ENCODE data around the gene MRPS15.
A peak's percentile ranks its signal among the peaks of the same experiment; 100 is the strongest.
"Not testable (repeated sequence)": the region's sequence is repeated elsewhere in the genome, so short reads cannot be mapped to it uniquely, and the experiment has no call there.

Gene MRPS15

DNA sequence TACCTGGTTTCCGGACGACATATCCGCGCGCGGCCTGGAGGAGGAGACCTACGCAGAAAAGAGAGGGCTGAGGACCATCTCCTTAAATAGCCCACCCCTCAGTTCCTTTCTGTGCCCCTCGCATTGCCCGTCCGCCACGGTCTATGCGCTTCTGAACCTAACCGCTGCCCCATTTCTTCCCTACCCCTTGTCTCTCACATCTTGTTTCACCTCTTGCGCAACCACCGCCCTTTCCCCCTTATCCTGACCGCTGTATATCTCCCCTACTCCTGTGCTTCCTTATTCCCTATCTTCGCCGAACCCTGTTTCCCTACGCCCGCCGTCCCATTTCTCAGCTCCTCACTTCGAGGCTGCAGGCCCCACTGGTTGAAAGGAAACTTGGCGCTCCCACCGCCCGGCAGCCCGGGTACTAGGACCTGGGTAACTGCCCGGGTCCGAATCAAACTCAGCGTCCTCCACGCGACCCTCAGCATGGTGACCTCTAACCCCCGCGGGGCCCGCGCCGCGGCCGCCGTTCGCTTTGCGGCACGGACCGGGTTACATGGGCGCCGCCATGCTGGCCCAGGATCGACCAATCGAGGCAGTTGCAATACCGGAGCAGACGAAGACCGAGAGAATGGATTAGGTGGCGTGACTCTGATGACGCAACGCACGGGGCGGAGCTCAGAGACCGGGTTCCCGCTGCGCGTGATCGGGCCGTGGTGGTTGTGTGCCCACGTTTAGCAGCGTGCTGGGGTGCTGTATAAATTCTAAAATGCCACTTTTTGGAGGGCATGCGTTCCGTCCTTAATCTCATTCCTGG is at the start of gene MRPS15:
Gene MRPS15, minus strand, starts transcription at position 582 of the 802 bp plus-strand sequence. Its CDS starts 109 bp downstream, at position 473.
- peak within 1 kb of the TSS; percentile 96 for H3K4me3 ChIP-seq (ENCODE audit: low read depth, low read length)
- DNase-seq (ENCODE audit: low read depth): peak; percentile 81

DNA sequence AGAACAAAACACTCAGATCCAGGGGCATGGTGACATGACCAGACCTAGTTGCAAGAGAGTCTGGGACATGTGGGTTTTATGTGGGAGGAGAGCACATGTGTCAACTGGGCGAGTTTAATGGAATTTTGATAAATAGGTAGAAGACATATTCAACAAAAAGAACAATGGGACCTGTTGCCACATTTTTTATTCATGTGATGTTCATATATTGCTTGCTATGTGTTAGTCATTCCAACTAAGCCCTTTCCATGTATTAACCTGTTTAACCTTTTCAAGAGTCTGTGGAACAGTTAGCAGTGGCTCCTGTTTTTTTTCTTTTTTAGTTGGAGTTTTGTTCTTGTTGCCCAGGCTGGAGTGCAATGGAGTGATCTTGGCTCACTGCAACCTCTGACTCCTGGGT is 48.7 kb upstream of the MRPS15 start:
- H3K4me3 ChIP-seq (ENCODE audit: low read depth, low read length): no peak overlapping the region
- DNase-seq (ENCODE audit: low read depth): no peak

DNA sequence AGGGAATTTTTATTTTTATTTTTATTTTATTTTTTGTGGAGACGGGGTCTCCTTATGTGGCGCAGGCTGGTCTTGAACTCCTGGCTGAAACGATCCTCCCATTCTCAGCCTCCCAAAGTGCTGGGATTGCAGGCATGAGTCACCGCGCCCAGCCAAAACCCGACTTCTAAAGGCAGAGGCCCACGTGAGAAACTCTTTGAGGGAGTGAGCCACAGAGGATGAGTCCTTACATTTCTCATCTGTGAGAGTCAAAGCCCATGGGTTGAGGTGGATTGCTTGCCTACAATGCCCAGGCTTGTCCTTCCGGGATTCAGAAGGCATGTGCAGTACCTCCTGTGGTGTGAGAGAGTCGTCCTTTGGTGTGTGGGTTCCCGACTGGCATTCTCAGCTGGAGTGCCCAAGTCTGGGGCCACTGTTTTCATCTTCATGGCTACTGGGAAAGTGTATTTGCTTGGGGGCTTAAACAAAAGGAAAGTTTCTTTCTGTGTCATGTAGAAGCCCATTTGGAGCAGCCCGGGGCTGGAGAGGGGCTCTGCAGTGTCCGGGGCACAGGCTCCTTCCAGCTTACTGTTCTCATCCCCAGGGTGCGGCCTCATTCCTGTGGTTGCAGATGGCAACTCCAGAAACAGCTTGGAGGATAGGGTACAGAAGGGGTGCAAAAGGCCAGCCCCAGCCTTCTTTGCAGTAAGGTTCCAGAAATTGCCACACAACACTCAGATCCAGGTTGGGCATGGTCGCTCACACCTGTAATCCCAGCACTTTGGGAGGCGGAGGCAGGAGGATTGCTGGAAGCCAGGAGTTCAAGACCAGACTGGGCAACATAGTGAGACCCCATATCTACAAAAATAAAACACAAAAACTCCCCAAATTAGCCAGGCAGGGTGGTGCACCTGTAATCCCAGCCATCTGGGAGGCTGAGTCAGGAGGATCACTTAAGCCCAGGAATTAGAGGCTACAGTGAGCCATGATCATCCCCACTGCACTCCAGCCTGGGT is 47.9 kb upstream of the MRPS15 start:
- DNase-seq (ENCODE audit: low read depth): no peak

DNA sequence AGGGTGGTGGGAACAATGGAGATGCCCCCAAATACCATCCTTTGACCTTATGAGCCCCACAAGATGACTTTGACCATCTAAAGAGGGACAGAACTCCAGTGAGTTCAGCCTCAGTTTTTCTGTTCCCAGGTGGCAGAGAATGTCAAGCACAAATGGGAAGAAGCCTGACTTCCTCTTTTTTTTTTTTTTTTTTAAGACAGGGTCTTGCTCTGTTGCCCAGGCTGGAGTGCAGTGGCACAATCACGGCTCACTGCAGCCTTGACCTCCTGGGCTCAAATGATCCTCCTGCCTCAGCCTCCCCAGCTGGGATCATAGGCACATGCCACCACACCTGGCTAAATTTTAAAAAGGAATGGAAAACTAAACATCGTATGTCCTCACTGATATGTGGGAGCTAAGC is 47.0 kb upstream of the MRPS15 start:
- not testable (repeated sequence) for DNase-seq (ENCODE audit: low read depth); H3K4me3 ChIP-seq (ENCODE audit: low read depth, low read length)

More for the DNA sequence above, 47.9 kb upstream of the MRPS15 start:
- H3K4me3 ChIP-seq (ENCODE audit: low read depth, low read length): no peak overlapping the region

DNA sequence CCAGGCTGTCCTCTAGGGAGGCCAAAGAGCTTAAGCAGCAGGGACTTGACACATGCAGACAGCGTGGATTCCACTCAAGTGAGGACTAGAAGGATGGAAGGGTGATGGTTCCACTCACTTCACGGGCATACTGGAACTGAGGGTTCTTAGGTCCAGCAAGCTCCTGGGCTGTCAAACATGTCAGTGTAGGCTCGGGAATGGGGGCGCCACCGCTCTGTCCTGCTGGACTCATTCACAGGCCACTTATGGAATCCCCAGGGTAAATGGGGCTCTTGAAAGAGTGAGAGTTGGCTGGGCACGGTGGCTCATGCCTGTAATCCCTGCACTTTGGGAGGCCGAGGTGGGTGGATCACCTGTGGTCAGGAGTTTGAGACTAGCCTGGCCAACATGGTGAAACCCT is 46.2 kb upstream of the MRPS15 start:
- no peak overlapping the region for H3K4me3 ChIP-seq (ENCODE audit: low read depth, low read length)

DNA sequence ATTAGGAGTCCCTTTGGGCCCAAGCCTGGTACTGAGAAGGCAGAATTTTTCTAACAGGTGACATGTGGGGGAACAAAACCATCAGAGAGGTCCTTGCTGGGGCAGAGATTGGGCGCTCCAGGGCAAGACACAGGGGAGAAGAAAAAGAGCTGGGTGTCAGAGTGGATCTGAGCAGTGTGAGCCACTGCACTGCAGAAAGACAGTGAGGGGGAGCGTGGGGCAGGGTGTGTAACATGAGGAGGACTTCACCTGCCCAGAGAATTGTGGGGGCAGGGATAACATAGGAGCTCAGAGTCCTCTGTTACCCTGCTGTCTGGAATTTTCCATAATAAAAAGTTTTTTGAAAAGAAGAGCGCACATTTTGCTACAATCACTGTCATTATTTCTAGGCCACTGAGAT is 44.1 kb upstream of the MRPS15 start:
- no peak overlapping the region for H3K4me3 ChIP-seq (ENCODE audit: low read depth, low read length)
- no peak for DNase-seq (ENCODE audit: low read depth)

More for the DNA sequence above, 46.2 kb upstream of the MRPS15 start:
- DNase-seq (ENCODE audit: low read depth): no peak

DNA sequence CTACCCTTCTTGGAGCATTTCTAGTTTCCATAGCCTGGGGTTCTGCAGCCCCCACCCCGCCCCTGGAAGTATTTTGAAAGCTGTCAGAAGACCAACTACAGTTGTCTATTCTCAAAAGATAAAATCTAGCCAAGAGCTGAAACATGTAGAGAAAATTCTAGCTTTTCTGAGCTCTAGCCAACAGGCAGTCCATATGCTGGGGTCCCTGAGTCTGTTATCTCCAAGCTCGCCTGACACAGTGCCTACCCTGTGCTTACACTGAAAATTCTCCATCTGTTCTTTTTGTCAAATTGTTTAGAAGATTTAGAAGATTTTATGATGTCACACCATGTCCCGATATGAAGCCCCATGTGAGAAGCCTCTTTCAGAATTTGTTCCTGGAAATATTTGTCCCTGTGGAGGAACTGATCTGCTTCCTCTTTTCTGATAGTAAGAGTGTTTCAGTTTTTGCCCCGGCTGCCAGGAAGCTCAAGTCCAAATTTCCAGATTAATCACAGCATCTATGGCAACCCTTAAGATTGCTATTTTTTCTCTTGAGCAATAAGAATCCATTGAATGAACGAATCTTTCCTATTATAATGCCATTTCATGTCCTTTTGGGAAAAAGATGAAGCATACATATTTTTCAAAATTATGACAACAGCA is 42.2 kb upstream of the MRPS15 start:
- DNase-seq (ENCODE audit: low read depth): no peak
- H3K4me3 ChIP-seq (ENCODE audit: low read depth, low read length): no peak overlapping the region

DNA sequence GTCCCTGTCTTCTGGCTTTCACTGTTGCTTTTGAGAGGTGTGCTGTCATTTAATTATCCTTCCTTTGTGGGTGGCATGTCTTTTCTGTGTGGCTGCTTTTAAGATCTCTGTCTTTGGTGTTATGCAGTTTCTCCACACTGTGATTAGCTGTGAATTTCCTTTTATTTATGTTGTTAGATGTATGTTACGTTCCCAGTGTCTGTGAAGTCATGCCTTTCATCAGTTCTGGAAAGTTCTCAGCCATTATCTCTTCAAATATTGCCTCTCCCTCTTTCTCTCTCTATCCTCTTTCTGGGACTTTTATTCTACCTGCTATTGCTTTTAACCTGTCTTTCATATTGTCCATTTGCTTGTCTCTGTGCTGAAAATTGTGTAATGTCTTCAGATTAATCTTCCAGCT is 39.5 kb upstream of the MRPS15 start:
- no peak overlapping the region for H3K4me3 ChIP-seq (ENCODE audit: low read depth, low read length)
- no peak for DNase-seq (ENCODE audit: low read depth)

DNA sequence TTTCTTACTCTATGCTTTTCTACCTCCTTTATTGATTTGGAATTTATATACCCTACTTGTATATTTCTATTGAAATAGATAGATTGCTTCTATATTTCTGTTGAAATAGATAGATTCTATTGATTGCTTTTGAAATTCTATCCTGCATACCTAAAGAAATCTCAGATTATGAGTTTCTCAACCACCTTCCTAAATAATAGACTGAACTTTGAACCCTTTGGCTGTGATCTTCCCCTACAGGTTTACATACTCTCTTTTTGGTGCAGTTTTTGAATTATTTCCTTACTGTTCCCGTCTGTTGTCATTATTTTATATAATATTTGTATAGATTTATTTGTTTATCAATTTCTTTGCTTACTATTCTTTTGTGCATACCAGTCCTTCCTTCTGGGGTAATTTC is 39.0 kb upstream of the MRPS15 start:
- DNase-seq (ENCODE audit: low read depth): no peak
- no peak overlapping the region for H3K4me3 ChIP-seq (ENCODE audit: low read depth, low read length)

DNA sequence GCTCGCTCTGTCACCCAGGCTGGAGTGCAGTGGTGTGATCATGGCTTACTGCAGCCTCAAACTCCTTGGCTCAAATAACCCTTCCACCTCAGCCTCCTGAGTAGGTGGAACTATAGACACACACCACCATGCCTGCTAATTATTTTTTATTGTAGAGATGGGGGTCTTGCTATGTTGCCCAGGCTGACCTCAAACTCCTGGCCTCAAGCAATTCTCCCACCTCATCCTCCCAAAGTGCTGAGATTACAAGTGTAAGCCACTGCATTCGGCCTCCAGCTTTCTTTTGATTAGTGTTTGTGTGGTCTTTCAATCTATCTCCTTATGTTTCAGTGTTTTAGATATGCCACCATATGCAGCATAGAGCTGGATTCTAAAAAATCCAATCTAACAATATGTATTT is 38.4 kb upstream of the MRPS15 start:
- H3K4me3 ChIP-seq (ENCODE audit: low read depth, low read length): no peak overlapping the region
- no peak for DNase-seq (ENCODE audit: low read depth)

DNA sequence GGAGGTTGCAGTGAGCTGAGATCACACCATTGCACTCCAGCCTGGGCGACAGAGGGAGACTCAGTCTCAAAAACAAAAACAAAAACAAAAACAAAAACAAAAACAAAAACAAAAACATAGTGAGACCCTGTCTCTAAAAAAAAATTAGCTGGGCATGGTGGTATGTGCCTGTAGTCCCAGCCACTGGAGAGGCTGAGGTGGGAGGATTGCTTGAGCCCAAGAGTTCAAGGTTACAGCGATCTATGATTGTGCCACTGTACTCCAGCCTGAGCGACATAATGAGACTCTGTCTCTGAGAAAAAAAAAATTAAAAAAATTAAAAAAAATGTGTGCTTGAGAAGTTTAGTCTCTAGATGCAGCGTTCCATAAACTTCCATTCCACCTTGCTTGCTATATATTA is 37.7 kb upstream of the MRPS15 start:
- DNase-seq (ENCODE audit: low read depth); H3K4me3 ChIP-seq (ENCODE audit: low read depth, low read length): not testable (repeated sequence)

DNA sequence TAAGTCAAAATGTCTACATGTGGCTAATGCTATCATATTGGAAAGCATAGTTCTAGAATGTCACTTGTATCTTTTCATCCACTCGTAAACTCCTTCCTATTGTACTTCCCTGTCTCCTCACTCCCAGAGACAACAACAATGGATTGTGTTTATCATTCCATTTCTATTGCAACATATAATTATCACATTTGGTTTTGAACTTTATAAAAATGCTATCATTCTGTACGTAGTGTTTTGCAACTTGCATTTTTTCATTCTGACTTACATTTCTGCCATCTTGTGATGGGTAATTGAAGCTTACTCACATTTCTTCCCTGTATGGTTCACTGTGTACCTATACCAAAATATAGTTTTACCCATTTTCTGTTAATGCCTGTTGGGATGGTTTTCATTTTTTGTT is 33.0 kb upstream of the MRPS15 start:
- DNase-seq (ENCODE audit: low read depth): no peak
- H3K4me3 ChIP-seq (ENCODE audit: low read depth, low read length): no peak overlapping the region

DNA sequence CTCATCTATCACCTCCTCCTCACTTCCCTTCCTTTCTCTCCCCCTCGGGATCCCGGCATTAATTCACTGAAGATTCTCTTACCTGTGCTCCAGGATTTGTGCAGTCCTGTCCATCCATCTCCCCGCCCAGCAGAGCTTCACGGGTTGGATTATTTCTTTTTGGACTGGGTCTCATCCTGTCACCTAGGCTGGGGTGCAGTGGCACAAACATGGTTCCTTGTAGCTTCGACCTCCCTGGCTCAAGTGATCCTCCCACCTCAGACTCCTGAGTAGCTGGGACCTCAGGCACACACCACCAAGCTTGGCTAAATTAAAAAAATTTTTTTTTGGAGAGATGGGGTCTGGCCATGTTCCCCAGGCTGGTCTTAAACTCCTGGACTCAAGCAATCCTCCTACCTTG is 30.8 kb upstream of the MRPS15 start:
- no peak overlapping the region for H3K4me3 ChIP-seq (ENCODE audit: low read depth, low read length)
- no peak for DNase-seq (ENCODE audit: low read depth)

DNA sequence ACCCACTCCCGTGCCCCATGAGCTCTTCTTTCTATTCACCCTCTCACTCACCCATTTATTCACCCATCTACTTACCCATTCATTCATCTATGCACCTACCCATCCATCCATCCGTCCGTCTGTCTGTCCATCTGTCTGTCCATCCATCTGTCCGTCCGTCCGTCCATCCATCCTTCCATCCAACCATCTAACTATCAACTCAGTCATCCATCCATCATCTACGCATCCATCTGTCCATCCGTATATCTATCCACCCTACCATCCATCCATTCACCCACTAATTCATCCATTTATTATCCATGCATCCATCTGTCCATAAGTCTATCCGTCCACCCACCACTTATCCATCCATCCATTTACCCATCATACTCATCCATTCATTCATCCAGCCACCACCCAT is 29.3 kb upstream of the MRPS15 start:
- no peak for DNase-seq (ENCODE audit: low read depth)
- no peak overlapping the region for H3K4me3 ChIP-seq (ENCODE audit: low read depth, low read length)

DNA sequence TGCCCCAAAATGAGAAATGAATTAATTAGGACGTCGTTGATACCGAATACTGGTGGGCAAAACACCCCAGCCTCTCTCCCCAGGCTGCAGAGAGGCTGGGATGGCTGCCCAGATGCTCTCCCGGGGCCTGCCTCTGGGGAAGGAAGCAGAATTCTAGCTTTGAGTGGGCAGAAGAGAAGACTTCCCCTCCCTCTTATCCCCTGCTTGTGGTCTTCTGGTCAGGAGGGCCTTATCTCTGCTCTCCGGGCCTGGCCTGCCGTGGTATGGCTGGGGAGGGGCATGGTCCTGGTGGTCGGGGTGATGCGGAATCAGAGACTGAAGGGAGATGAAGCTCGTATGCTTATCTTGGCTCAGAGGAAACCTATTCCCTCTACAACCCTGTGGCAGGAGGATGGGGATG is 28.3 kb upstream of the MRPS15 start:
- no peak overlapping the region for H3K4me3 ChIP-seq (ENCODE audit: low read depth, low read length)

DNA sequence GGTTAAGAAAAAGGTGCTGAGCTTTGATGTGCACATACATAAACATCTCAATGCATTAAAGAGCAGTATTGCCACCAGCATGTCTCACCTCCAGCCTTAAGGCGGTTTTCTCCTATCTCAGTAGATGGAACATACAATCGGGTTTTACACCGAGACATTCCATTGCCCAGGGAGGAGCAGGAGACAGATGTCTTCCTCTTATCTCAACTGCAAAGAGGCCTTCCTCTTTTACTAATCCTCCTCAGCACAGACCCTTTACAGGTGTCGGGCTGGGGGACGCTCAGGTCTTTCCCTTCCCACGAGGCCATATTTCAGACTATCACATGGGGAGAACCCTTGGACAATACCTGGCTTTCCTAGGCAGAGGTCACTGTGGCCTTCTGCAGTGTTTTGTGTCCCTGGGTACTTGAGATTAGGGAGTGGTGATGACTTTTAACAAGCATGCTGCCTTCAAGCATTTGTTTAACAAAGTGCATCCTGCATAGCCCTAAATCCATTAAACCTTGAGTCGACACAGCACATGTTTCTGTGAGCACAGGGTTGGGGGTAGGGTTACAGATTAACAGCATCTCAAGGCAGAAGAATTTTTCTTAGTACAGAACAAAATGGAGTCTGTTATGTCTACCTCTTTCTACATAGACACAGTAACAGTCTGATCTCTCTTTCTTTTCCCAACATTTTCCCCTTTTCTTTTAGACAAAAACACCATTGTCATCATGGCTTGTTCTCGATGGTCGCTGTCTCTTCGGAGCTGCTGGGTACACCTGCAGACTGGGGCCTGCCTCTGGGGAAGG is 25.3 kb upstream of the MRPS15 start:
- H3K4me3 ChIP-seq (ENCODE audit: low read depth, low read length); DNase-seq (ENCODE audit: low read depth): not testable (repeated sequence)

More for the DNA sequence above, 28.3 kb upstream of the MRPS15 start:
- no peak for DNase-seq (ENCODE audit: low read depth)

DNA sequence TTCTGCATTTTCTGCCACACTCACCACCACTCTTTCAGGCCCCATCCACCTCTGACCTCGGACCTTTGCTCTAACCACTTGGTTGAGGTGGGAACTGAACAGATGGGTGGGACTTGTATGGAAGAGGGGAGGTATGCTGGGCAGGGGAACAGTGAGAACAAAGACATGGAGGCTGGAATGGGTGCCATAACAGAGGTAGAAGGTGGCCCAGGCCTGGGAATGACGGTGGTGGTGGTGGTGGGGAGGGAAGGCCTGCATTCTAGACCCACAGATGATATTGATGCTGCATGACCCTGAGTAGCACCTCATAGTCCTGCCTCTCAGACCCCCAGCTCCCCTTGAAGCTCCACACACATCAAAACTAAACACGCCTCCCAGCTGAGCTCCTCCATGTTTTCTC is 23.7 kb upstream of the MRPS15 start:
- H3K4me3 ChIP-seq (ENCODE audit: low read depth, low read length): no peak overlapping the region
- no peak for DNase-seq (ENCODE audit: low read depth)

DNA sequence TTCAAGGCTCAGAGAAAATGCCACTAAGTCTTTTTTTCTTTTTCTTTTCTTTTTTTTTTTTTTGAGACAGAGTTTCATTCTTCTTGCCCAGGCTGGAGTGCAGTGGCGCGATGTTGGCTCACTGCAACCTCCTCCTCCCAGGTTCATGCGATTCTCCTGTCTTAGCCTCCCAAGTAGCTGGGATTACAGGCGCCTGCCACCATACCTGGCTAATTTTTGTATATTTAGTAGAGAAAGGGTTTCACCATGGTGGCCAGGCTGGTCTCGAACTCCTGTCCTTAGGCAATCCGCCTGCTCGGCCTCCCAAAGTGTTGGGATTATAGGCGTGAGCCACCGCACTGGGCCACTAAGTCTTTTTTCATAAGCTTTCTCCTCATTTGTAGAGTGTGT is 23.1 kb upstream of the MRPS15 start:
- H3K4me3 ChIP-seq (ENCODE audit: low read depth, low read length); DNase-seq (ENCODE audit: low read depth): not testable (repeated sequence)

Measured in skeletal muscle cell (primary cell).